MM.1S (cell line): ENCODE results near the gene TNFRSF9.
"Not testable (repeated sequence)": the region's sequence is repeated elsewhere in the genome, so short reads cannot be mapped to it uniquely, and the experiment has no call there.

ENCODE experiments used
- DNase-seq: peaks from one replicate; pipeline ENCODE4 v3.0.0-alpha.2; 2015
- H2AFZ ChIP-seq: fragments of 300-600 bp; sonication (generic); 2 replicates; pipeline ENCODE4 v1.6.0; 2016; ENCODE audit warnings: antibody characterized with exemption, low read length
- H3F3A ChIP-seq: fragments of 300-600 bp; sonication (generic); 2 replicates; pipeline ENCODE4 v1.6.1; 2016; ENCODE audit warnings: mild to moderate bottlenecking, antibody characterized with exemption, low read length, moderate library complexity, mixed read lengths; ENCODE audit not compliant: insufficient read depth
- H3K27ac ChIP-seq: fragments of 300-600 bp; sonication (generic); 2 replicates; pipeline ENCODE4 v1.5.1; 2016; ENCODE audit warnings: mild to moderate bottlenecking, low read length
- H3K27me3 ChIP-seq: fragments of 300-600 bp; sonication (generic); replicated peaks from 2 replicates; pipeline ENCODE4 v1.6.0; 2016; ENCODE audit warnings: low read length; ENCODE audit not compliant: insufficient read depth
- H3K36me3 ChIP-seq: fragments of 300-600 bp; sonication (generic); replicated peaks from 2 replicates; pipeline ENCODE4 v1.6.1; 2016; ENCODE audit warnings: mild to moderate bottlenecking, low read length, mixed read lengths; ENCODE audit not compliant: insufficient read depth
- H3K4me1 ChIP-seq: fragments of 300-600 bp; sonication (generic); 2 replicates; pipeline ENCODE4 v1.6.1; 2016; ENCODE audit warnings: low read length, mixed read lengths
- H3K4me2 ChIP-seq: fragments of 300-600 bp; sonication (generic); 2 replicates; pipeline ENCODE4 v1.6.0; 2016; ENCODE audit warnings: low read depth, low read length
- H3K4me3 ChIP-seq: fragments of 300-600 bp; sonication (generic); 2 replicates; pipeline ENCODE4 v1.5.1; 2016; ENCODE audit warnings: low read length, mixed read lengths
- H3K79me2 ChIP-seq: fragments of 300-600 bp; sonication (generic); 2 replicates; pipeline ENCODE4 v1.6.1; 2016; ENCODE audit warnings: mixed run types, low read length, mixed read lengths
- H3K9ac ChIP-seq: fragments of 300-600 bp; sonication (generic); 2 replicates; pipeline ENCODE4 v1.6.1; 2016; ENCODE audit warnings: low read length, mixed read lengths
- H3K9me2 ChIP-seq: fragments of 300-600 bp; sonication (generic); replicated peaks from 2 replicates; pipeline ENCODE4 v1.6.1; 2016; ENCODE audit warnings: mild to moderate bottlenecking, low read length, mixed read lengths; ENCODE audit not compliant: insufficient read depth
- H3K9me3 ChIP-seq: fragments of 300-600 bp; sonication (generic); replicated peaks from 2 replicates; pipeline ENCODE4 v1.6.1; 2016; ENCODE audit warnings: mild to moderate bottlenecking, low read length, mixed read lengths; ENCODE audit not compliant: insufficient read depth
- H4K20me1 ChIP-seq: fragments of 300-600 bp; sonication (generic); 2 replicates; pipeline ENCODE4 v1.6.1; 2016; ENCODE audit warnings: mild to moderate bottlenecking, low read length, moderate library complexity, mixed read lengths; ENCODE audit not compliant: insufficient read depth
- EZH2 ChIP-seq: fragments of 300-600 bp; sonication (generic); optimal IDR thresholded peaks from 2 replicates; pipeline ENCODE3; 2017; ENCODE audit warnings: low read depth, mild to moderate bottlenecking, antibody characterized with exemption, low read length, mixed read lengths
- EZH2phosphoT487 ChIP-seq: fragments of 300-600 bp; sonication (generic); IDR thresholded peaks from 2 replicates; pipeline ENCODE4 v1.6.1; 2018; ENCODE audit warnings: antibody characterized with exemption, low read length
- TF ChIP-seq, protein P1 (sequence below): fragments of 300-600 bp; sonication (generic); IDR thresholded peaks from 2 replicates; pipeline ENCODE4 v1.5.1; 2016; ENCODE audit warnings: antibody characterized with exemption, low read length, mixed read lengths

Gene TNFRSF9

DNA sequence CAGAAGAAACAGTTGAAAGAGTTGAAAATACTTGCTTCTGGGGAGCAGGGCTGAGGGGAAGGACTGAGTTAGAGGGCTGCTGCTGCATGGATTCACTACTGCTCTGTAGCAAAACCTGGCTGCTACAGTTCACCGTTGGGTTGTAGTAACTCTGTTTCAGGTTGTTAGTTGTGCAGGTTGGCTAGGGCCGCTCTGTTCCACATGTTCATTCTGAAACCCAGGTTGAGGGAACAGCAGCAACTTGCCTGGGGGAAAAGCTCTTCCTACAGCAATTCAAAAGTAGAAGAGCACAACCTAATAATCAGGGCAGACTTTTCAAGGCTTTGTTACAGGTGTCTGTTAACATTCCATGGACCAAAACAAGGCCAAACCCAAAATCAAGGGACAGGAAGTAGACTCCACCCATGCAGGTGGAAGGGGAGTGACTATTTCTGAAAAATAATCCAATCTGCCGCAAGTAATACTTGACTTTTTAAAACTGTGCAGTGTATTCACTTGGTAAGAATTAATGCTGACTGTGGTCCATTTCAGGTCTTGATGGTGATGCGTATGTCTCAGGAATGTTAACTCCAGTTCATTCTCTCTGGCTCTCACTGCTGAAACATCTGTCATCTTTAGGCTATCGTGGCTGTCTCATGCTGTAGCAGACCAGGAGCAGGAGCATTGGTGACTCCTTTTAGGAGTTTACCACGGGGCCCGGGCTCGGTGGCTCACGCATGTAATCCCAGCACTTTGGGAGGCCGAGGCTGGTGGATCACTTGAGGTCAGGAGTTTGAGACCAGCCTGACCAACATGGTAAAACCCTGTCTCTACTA, 15.8 kb upstream of the TNFRSF9 start:
- no peak overlapping the region for H3K27ac ChIP-seq

DNA sequence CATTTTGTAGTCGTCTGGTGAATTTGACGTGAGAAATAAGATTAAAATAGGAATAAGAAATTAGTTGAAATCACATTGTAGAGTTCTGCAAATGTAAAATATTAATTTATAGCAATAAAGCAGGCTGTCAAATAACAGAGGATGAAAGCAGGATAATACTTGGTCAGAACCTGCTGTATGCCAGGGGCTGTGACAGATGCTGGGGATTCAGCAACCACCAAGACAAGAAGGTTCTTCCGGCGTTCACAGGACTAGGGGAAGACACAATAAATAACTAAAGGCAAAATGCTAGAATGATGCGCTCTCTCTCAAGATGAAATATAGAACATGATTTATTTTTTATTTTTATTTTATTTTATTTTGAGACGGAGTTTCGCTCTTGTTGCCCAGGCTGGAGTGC, 14.0 kb upstream of the TNFRSF9 start:
- H4K20me1 ChIP-seq = no peaks in the 10 kb centered on the region
- peak overlapping the region; percentile 71 for H3K4me3 ChIP-seq
- H3K9me3 ChIP-seq = no peaks in the 10 kb centered on the region
- no peak for DNase-seq
- H3K4me2 ChIP-seq = peak overlapping the region; percentile 92
- H3K79me2 ChIP-seq = no peaks in the 10 kb centered on the region
- H2AFZ ChIP-seq = peak overlapping the region; percentile 99
- no peak for TF ChIP-seq EZH2
- TF ChIP-seq EZH2phosphoT487 = no peak
- TF ChIP-seq, protein P1, sequence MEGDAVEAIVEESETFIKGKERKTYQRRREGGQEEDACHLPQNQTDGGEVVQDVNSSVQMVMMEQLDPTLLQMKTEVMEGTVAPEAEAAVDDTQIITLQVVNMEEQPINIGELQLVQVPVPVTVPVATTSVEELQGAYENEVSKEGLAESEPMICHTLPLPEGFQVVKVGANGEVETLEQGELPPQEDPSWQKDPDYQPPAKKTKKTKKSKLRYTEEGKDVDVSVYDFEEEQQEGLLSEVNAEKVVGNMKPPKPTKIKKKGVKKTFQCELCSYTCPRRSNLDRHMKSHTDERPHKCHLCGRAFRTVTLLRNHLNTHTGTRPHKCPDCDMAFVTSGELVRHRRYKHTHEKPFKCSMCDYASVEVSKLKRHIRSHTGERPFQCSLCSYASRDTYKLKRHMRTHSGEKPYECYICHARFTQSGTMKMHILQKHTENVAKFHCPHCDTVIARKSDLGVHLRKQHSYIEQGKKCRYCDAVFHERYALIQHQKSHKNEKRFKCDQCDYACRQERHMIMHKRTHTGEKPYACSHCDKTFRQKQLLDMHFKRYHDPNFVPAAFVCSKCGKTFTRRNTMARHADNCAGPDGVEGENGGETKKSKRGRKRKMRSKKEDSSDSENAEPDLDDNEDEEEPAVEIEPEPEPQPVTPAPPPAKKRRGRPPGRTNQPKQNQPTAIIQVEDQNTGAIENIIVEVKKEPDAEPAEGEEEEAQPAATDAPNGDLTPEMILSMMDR = no peak
- H3F3A ChIP-seq = no peaks in the 10 kb centered on the region
- no peak overlapping the region for H3K27ac ChIP-seq
- H3K36me3 ChIP-seq = no peaks in the 10 kb centered on the region
- peaks cover 7% of the 10 kb centered on the region for H3K27me3 ChIP-seq
- H3K9me2 ChIP-seq = no peaks in the 10 kb centered on the region
- H3K9ac ChIP-seq = peak overlapping the region; percentile 46; the same call in 1 of the 2 replicates
- H3K4me1 ChIP-seq = peaks cover 4% of the 10 kb centered on the region; the same call in 1 of the 2 replicates

More for the DNA sequence above, 15.8 kb upstream of the TNFRSF9 start:
- no peak for DNase-seq
- H3K79me2 ChIP-seq = no peaks in the 10 kb centered on the region
- H3K4me3 ChIP-seq = no peak overlapping the region
- H4K20me1 ChIP-seq = no peaks in the 10 kb centered on the region
- H3K4me1 ChIP-seq = peaks cover 7% of the 10 kb centered on the region; the same call in 1 of the 2 replicates
- no peaks in the 10 kb centered on the region for H3F3A ChIP-seq
- no peak for TF ChIP-seq EZH2phosphoT487
- TF ChIP-seq EZH2 = no peak
- TF ChIP-seq, protein P1 = no peak
- no peak overlapping the region for H3K4me2 ChIP-seq
- no peaks in the 10 kb centered on the region for H3K9me2 ChIP-seq
- H3K36me3 ChIP-seq = no peaks in the 10 kb centered on the region
- no peaks in the 10 kb centered on the region; the same call in 1 of the 2 replicates for H3K27me3 ChIP-seq
- no peak overlapping the region for H3K9ac ChIP-seq
- H2AFZ ChIP-seq = no peak overlapping the region
- H3K9me3 ChIP-seq = no peaks in the 10 kb centered on the region

DNA sequence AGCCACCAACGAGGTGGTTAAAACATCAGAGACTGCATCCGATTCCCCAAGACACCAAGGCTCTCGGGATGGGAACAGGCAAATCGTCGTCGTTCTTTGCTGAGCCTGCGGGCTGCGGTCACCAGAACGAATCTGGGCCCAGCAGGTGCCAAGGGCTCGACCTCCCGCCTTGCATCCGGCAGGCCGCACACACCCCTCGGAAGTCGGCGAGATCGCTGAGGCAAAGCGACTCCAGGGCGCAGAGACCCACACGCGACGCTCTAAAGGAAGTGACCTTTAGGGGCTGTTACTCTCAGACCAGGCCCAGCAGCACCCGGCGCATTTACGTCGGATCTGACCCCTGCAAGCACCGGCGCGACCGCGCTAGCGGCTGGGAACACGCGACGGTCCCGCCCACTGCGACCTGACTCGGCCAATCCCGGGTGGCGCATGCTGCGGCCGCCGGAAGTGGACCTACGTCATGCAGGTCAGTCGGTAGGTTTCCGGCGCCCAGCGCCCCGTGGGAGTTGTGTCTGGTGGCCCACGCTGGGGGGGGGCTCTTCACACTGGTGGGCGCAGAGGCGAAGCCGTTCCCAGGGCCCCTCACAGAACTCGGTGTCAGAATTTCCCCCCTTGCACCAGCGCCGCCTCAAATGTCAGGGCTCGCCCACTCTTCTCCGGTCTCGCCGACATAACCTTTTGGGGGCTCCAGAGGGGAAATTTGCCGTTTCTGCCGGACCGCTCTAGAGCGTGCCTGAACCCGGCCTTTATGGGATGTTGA, 13.4 kb upstream of the TNFRSF9 start:
- no peaks in the 10 kb centered on the region for H4K20me1 ChIP-seq

DNA sequence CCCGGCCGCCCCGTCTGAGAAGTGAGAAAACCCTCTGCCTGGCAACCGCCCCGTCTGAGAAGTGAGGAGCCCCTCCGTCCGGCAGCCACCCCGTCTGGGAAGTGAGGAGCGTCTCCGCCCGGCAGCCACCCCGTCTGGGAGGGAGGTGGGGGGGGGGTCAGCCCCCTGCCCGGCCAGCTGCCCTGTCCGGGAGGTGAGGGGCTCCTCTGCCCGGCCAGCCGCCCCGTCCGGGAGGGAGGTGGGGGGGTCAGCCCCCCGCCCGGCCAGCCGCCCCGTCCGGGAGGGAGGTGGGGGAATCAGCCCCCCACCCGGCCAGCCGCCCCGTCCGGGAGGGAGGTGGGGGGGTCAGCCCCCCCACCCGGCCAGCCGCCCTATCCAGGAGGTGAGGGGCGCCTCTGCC, 12.2 kb upstream of the TNFRSF9 start:
- not testable (repeated sequence) for H3K9me3 ChIP-seq, H3K36me3 ChIP-seq, H3K4me2 ChIP-seq, H3K9ac ChIP-seq, H3K27ac ChIP-seq, H3K9me2 ChIP-seq, H4K20me1 ChIP-seq, DNase-seq, H3F3A ChIP-seq, H3K4me1 ChIP-seq, H3K4me3 ChIP-seq, H3K79me2 ChIP-seq, H2AFZ ChIP-seq
- H3K27me3 ChIP-seq = peaks cover 24% of the 10 kb centered on the region

More for the DNA sequence above, 13.4 kb upstream of the TNFRSF9 start:
- no peaks in the 10 kb centered on the region for H3K9me2 ChIP-seq
- H2AFZ ChIP-seq = peak overlapping the region; percentile 99
- H3K27ac ChIP-seq = no peak overlapping the region; the same call in 1 of the 2 replicates
- H3K36me3 ChIP-seq = no peaks in the 10 kb centered on the region
- H3K4me1 ChIP-seq = peaks cover 4% of the 10 kb centered on the region; the same call in 1 of the 2 replicates
- H3K4me3 ChIP-seq = peak overlapping the region; percentile 71
- H3F3A ChIP-seq = no peaks in the 10 kb centered on the region
- peak overlapping the region; percentile 46; the same call in 1 of the 2 replicates for H3K9ac ChIP-seq
- peak overlapping the region; percentile 92 for H3K4me2 ChIP-seq
- H3K27me3 ChIP-seq = peaks cover 13% of the 10 kb centered on the region
- no peaks in the 10 kb centered on the region for H3K9me3 ChIP-seq
- DNase-seq = peak; percentile 83
- no peaks in the 10 kb centered on the region for H3K79me2 ChIP-seq
- TF ChIP-seq, protein P1 = no peak
- no peak for TF ChIP-seq EZH2
- TF ChIP-seq EZH2phosphoT487 = no peak
